KBM-7 (cell line): ENCODE measurements around the gene TMC1.
A peak's percentile ranks its signal among the peaks of the same experiment; 100 is the strongest.

Experiments used
- DNase-seq: peaks from one replicate; pipeline ENCODE4 v3.0.0-alpha.2; 2015
- in situ Hi-C: fragments of 300-500 bp; cut with MboI; formaldehyde crosslinking; loops from 2 replicates; pipeline ENCODE4 v1.14.3; 2020; ENCODE audit warnings: low sequenced_read_pairs, low pct_unique_long_range_greater_than_20kb, mixed read lengths

The TMC1 gene

GRCh38 chr9:72871685-72872084, 350.3 kb downstream of the TMC1 start:
- peak; percentile 2 for DNase-seq
- in situ Hi-C loops: no loop called here

- in situ Hi-C loops: no loop called here
- no peak for DNase-seq
Measured at GRCh38 chr9:72872718-72873117, 351.3 kb downstream of the TMC1 start.

GRCh38 chr9:72873456-72873855, 352.0 kb downstream of the TMC1 start:
- in situ Hi-C loops: no loop called here
- no peak for DNase-seq

- DNase-seq: no peak
- in situ Hi-C loops: no loop called here
Measured at GRCh38 chr9:72874344-72874743, 352.9 kb downstream of the TMC1 start.

GRCh38 chr9:72875221-72875620, 353.8 kb downstream of the TMC1 start:
- no peak for DNase-seq
- in situ Hi-C loops: no loop called here

GRCh38 chr9:72880821-72881220, 359.4 kb downstream of the TMC1 start:
- DNase-seq: no peak
- in situ Hi-C loops: no loop called here

GRCh38 chr9:72882117-72882775, 360.8 kb downstream of the TMC1 start:
- in situ Hi-C loops: no loop called here
- no peak for DNase-seq

- in situ Hi-C loops: no loop called here
Measured at GRCh38 chr9:72883875-72884274, 362.5 kb downstream of the TMC1 start.

GRCh38 chr9:72884508-72884907, 363.1 kb downstream of the TMC1 start:
- no peak for DNase-seq
- in situ Hi-C loops: no loop called here

More at GRCh38 chr9:72883875-72884274, 362.5 kb downstream of the TMC1 start:
- no peak for DNase-seq
